Measurements from ENCODE around the gene ZNF33B.
A peak's percentile ranks its signal among the peaks of the same experiment; 100 is the strongest.
"Not testable (repeated sequence)": the region's sequence is repeated elsewhere in the genome, so short reads cannot be mapped to it uniquely, and the experiment has no call there.

Gene ZNF33B

DNA sequence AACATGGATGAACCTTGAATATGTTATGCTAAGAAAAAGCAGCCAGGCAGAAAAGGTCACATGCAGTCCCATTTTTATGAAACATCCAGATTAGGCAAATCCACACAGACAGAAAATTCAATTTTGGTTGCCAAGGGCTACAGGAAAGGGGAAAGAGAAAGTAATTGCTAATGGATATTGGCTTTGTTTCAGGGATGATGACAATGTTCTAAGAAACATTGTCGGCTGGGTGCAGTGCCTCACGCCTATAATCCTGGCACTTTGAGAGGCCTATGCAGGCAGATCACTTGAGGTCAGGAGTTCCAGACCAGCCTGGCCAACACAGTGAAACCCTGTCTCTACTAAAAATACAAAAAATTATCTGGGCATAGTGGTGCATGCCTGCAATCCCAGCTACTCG is 23.0 kb downstream of the ZNF33B start:
- no peak for DNase-seq (ENCODE audit: low read depth)

DNA sequence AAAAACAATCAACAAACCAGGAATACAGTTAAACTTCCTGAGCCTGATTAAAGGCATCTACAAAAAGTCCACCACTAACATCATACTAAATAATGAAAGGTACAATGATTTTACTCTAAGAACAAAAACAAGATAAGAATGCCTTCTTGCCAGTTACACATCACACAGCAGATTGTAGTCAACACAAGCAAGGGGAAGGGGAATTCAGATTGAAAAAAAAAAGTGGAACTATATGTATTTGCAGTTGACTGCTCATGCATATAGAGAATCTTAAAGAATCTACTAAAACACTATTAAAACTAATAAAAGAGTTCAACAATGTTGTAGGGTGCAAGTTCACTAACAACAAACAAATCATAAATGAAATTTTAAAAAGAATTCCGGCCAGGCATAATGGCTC is 28.5 kb downstream of the ZNF33B start:
- no peak for DNase-seq (ENCODE audit: low read depth)

DNA sequence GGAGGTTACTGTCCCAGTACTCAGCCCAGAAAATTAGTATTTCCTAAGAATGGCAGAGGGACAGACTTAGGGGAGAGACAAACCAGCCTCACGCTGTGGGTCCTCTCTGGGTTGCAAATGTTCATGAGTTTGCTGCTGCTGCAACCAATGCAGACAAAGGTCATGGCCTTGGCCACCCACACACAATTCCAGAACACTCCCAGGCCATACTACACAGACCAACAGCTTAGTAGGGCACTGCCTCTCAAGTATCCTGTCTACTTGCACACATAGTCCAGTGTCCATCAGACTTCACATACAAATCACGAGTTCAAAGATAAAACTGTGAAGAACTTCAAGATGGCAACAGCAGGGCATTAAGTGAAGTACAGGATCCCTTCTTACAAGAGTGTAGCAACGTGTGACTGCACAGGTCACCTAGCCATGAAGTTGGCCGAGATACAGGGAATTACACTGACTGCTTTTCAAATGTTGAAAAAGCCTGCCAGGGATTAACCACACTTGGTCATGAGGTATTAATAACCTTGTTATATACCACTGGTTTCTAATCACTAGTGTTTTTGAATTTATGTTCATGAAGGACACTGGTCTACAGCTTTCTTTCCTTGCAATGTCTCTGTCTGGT is 40.0 kb downstream of the ZNF33B start:
- DNase-seq (ENCODE audit: low read depth): no peak

- DNase-seq (ENCODE audit: low read depth): no peak
Observed at GRCh38 chr10:42596196-42596595, 42.2 kb downstream of the ZNF33B start.

DNA sequence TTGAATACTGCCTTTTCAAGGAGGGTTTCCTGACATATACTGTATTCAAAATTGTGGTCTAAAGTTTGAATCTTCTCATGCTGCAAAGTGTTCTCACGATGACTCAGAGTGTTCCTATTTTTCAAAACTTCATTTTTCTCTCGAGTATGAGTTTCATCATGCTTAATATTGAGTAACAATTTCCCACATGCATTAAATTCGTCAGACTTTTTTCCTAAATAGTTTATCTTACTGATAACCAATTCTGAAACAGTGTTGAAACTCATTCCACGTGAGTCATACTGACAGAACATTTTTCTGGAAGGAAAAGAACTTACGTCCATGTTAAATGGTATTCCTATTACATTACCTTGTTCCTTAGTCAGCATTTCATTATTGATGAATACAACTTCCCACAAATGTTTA is 44.1 kb downstream of the ZNF33B start:
- no peak for DNase-seq (ENCODE audit: low read depth)

DNA sequence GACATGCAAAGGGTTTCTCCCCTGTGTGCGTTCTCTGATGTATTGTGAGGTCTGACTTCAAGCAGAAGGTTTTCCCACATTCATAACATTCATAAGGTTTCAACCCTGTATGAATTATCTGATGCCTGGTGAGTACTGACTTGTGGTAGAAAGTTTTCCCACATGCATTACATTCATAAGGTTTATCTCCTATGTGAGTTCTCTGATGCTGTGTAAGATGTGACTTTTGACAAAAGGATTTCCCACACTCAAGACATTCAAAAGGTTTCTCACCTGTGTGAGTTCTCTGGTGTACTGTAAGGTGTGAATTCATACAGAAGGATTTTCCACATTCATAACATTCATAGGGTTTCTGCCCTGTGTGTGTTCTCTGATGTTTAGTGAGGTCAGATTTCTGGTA is 45.1 kb downstream of the ZNF33B start:
- DNase-seq (ENCODE audit: low read depth): no peak

GRCh38 chr10:42583828-42584227 is 54.5 kb downstream of the ZNF33B start:
- no peak for DNase-seq (ENCODE audit: low read depth)

GRCh38 chr10:42578019-42578418 is 60.4 kb downstream of the ZNF33B start:
- DNase-seq (ENCODE audit: low read depth): no peak

DNA sequence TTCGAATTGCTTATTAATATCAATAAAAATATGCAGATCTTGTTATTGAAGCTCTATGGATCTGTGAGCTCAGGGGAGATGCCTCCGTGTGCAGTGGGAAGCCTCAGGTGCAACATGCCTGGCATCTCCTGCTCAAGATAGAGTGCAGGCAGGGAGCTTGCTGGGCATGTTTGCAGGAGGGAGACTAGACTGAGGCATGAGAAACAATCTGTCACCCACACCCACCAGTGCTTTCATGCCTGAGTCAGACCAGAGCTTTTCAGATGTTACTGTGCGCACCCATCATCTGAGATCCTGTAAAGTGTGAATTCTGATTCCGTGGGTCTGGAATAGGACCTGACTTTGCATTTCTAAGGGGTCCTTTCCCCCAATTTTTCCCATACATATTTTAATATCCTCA is 62.0 kb downstream of the ZNF33B start:
- no peak for DNase-seq (ENCODE audit: low read depth)

GRCh38 chr10:42574336-42574735 is 64.0 kb downstream of the ZNF33B start:
- DNase-seq (ENCODE audit: low read depth): no peak

- DNase-seq (ENCODE audit: low read depth): no peak
Observed at GRCh38 chr10:42556931-42557330, 81.4 kb downstream of the ZNF33B start.

GRCh38 chr10:42553576-42553975 is 84.8 kb downstream of the ZNF33B start:
- DNase-seq (ENCODE audit: low read depth): not testable (repeated sequence)

DNA sequence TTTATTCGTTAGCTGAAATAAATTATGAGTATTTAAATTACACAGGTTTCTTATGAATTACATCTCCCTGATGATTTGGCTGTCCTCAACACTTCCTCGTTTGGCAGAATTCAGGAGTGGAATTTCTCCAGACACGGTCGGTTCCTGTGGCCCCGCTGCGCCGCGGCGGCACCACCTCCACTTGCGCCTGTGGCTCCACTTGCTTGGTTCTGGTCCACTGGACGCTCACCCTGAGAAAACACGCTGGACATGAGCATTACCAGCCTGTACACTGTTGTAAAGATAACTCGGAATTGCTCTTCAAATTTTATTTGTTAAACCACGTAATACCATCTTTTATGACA is 85.3 kb downstream of the ZNF33B start:
- no peak for DNase-seq (ENCODE audit: low read depth)

GRCh38 chr10:42552188-42553063 is 85.9 kb downstream of the ZNF33B start:
- DNase-seq (ENCODE audit: low read depth): peak; percentile 89

DNA sequence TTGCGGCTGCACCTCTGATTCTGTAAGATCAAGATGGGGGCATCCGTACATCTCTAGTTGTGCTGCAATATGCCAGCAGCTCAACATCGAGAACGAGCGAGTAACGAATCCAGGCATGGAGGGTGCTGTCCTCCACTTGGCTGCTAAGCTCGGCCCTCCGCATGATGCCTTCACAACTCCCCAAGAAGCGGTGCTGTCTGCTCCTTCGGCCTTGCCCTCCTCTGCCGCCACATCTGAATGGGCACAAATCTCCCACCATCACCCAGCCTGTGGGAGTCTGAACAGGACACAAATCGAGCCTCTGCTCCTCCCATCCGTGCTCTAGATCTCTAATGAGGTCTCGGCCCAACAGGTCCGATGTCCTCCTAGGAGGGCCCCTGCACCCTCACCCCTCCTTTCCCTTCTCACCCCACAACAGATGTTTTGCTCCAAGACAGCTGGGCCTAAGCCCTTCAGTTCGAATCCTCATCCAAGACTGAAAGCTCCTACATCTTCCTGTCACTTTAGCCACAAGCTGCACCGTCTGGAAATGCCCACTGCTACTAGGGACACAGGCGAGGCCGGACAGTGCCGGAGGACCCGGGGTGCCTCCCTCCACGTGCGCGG is 86.7 kb downstream of the ZNF33B start:
- DNase-seq (ENCODE audit: low read depth): no peak

DNA sequence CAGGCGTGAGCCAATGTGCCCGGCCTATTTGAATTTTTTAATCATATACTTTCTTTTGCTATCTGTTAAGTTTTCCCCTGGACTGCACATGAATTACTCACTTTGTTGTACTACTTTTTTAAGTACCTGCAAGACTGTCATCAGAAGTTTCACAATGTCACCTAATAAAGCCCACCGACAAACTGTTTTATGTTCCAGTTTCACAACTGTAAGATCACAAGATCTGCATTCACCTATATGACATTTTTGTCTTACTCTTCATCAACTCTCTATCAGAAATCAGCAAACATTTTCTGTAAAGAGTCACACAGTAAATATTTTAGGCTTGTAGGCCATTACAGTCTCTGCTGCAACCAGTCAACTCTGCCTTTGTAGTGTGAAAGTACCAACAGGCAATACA is 88.5 kb downstream of the ZNF33B start:
- no peak for DNase-seq (ENCODE audit: low read depth)

DNA sequence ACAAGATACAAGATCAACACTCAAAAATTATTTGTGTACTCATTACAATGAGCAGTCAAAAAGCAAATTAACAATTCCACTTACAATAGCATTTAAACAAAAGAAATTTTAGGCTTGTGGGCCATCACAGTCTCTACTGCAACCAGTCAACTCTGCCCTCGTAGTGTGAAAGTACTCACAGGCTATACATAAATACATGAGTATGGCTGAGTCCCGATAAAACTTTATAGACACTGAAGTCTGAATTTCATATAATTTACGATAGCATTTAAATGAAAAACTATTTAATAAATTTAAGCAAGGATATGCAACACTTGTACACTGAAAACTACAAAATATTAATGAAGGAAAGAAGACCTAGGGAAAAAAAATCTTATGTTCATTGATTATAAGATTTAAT is 90.1 kb downstream of the ZNF33B start:
- no peak for DNase-seq (ENCODE audit: low read depth)

DNA sequence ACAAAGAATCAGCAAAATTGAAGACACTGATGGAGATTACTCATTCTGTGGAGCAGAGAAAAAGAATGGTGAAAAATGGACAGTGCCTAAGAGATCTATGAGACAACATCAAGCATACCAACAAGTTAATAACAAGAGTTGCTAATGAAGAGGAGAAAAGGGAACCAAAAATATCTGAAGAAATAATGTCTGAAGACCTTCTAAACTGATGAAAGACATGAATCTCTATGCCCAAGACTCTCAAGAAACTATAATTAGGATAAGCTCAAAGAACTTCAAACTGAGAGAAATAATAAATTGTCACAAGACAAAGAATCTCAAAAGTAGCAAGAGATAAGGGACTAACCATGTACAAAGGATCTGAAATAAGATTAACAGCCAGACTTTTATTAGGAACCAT is 93.4 kb downstream of the ZNF33B start:
- no peak for DNase-seq (ENCODE audit: low read depth)

DNA sequence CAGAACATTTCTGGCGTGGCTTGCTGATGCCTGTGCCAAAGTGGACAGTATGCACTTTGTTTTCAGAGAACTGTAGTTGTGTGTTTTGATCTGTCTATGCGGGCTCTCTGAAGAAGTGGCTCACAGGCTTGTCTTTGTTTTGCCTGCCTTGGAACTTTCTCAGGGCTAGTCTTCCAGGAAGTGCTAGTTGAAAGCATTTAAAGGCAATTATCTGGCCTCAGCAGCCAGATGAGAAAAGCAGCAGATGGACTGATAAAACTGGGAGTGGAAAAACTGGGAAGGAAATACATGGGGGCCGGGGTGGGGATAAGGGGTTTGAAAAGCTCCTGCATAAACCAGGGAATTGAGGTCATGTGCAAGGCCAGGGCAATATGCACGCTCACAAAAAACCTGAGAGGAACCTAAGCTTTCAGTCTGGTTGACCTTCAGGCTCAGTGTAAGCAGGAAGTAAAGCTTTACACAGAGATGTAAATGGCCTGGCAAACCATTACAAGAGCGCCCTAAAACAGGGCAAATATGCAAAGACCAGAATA is 94.5 kb downstream of the ZNF33B start:
- no peak for DNase-seq (ENCODE audit: low read depth)

Data from stimulated activated CD8-positive, alpha-beta memory T cell treated with anti-CD3 and anti-CD28 coated beads, Interleukin-12 subunit alpha, Interleukin-12 subunit beta, amount 100 ng/mL, for 4 hours (primary cell).